Ishikawa (cell line): ENCODE data around the gene CEP78.

Source experiments
- CEBPB ChIP-seq: IDR thresholded peaks from 2 replicates; pipeline ENCODE4 v1.6.1; 2012
- CREB1 ChIP-seq: IDR thresholded peaks from 2 replicates; pipeline ENCODE4 v1.6.1; 2012; ENCODE audit warnings: low read depth
- EGR1 ChIP-seq: IDR thresholded peaks from 2 replicates; pipeline ENCODE4 v1.6.1; 2012
- EP300 ChIP-seq: IDR thresholded peaks from 2 replicates; pipeline ENCODE4 v1.6.1; 2012; ENCODE audit warnings: borderline replicate concordance
- NFIC ChIP-seq: IDR thresholded peaks from 2 replicates; pipeline ENCODE4 v1.6.1; 2012
- YY1 ChIP-seq: IDR thresholded peaks from 2 replicates; pipeline ENCODE4 v1.6.1; 2012; ENCODE audit warnings: low read depth
- TF ChIP-seq, protein P1 (sequence below): IDR thresholded peaks from 2 replicates; pipeline ENCODE4 v1.6.1; 2012

DNA sequence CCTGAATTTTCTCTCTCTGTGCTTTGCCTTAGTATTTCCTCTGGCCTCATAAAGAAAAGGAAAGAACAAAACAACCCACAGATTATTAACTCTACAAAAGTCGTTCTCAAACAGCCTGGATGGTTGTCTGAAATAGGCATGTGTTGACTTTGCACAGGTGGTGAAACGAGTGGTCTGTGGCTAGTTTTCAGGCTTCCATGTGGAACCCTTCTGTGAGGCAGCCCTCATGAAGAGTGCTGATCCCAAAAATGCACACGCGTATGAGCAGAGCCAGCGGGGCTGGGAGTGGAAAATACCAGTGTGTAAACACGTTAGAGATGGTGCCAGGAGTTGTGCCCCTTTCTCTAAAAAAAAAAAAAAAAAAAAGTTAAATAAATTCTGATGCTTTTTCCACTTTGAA, 56.2 kb downstream of the CEP78 start:
- TF ChIP-seq, protein P1, sequence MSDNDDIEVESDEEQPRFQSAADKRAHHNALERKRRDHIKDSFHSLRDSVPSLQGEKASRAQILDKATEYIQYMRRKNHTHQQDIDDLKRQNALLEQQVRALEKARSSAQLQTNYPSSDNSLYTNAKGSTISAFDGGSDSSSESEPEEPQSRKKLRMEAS, result no peak
- no peak for TF ChIP-seq CREB1
- TF ChIP-seq EGR1, result no peak
- no peak for TF ChIP-seq EP300
- no peak for TF ChIP-seq NFIC
- no peak for TF ChIP-seq YY1
- TF ChIP-seq CEBPB, result no peak
